HG03442 (cell line): ENCODE data around the gene TTC9.
A peak's percentile ranks its signal among the peaks of the same experiment; 100 is the strongest.

ENCODE experiments used
- ATAC-seq: cut with Tn5 transposase; IDR thresholded peaks from one replicate; pipeline ENCODE4 v1.9.1; 2021; ENCODE audit warnings: mild to moderate bottlenecking, moderate library complexity; ENCODE audit not compliant: unreplicated experiment

Gene TTC9

DNA sequence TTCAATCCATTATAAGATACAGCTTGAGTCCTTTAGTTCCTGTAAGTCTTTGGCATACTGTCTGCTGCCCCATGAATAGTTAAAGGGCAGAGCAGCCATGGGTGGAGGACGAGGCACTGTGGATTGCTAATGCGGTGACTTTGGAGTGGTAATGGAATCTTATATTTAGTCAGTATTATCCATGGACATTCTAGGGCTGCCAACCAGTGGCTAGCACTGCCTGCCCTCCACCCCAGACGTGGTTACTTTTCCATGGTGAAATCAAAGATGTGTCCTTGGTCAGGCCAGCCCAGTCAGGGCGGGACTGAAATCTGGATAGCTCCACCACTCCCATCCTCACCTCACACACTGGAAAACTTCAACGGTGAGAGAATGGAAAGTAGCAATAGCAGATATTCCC lies 2.3 kb downstream of the TTC9 start:
- no peak for ATAC-seq

GRCh38 chr14:70645892-70646291 lies 4.2 kb downstream of the TTC9 start:
- ATAC-seq = no peak

DNA sequence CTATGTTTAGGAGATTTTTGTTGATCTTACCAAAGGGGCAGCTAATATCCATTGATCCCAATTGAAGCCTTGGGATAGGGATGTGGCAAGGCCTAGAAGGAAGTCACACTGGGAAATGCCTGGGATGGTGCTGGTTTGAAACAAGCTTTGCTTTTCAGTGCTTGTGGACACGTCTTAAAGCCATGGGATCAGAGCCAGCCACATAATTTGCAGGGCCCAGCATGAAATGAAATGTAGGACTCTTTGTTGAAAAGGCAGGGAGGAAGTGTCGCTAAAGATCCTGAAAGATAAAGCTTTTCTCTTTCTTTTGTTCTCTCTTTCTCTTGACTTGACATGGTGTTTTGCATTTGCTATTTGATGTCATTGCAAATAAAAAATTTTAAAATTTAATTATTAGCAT lies 5.0 kb downstream of the TTC9 start:
- ATAC-seq = no peak

- no peak for ATAC-seq
These were observed 6.6 kb downstream of the TTC9 start for GRCh38 chr14:70648346-70648745.

GRCh38 chr14:70649803-70650202 lies 8.1 kb downstream of the TTC9 start:
- ATAC-seq = no peak

- ATAC-seq = no peak
These were observed 9.8 kb downstream of the TTC9 start for GRCh38 chr14:70651522-70651921.

GRCh38 chr14:70652871-70653270 lies 11.2 kb downstream of the TTC9 start:
- no peak for ATAC-seq

GRCh38 chr14:70653662-70654061 lies 11.9 kb downstream of the TTC9 start:
- ATAC-seq = no peak

GRCh38 chr14:70654632-70655031 lies 12.9 kb downstream of the TTC9 start:
- no peak for ATAC-seq

GRCh38 chr14:70655110-70655826 lies 13.6 kb downstream of the TTC9 start:
- ATAC-seq = peak; percentile 63

- ATAC-seq = no peak
These were observed 17.2 kb downstream of the TTC9 start for GRCh38 chr14:70658899-70659298.

DNA sequence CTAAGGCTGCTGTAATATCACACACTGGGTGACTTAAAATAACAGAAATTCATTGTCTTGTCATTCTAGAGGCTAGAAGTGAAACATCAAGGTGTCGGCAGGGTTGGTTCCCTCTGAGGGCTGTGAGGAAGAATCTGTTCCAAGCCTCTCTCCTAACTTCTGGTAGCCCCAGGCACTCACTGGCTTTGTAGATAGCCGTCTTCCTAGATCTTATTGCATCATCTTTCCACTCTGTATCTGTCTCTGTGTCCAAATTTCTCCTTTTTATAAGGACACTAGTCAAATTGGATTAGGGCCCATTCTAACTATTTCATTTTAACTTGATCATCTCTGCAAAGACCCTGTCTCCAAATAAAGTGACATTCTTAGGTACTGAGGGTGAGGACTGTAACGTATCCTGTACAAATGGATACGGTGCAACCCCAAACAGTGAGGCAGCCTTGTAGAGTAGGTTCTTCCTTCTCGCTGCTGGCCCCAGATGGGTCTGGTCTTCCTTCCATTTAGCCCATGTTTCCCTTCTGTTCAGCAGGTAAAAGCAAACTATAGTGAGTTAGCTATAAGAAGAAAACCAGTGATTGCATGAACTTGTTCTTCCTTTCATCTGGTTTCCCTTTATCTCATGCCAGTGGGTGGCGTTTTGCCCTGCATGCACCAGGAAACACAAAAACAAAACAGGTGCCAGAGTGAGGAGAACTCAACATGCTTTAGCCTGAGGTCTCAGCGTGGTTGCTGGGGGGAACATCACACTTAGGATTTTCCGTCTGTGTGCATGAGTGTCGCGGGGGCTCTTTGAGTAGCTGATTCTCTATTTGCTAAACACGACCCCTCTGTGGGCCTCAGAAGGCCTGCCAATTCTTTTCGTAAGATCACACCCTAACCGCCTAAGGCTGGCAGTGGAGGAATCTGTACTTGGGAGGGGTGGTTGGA lies 19.5 kb downstream of the TTC9 start:
- no peak for ATAC-seq

- ATAC-seq = no peak
These were observed 20.4 kb downstream of the TTC9 start for GRCh38 chr14:70662080-70662479.

- ATAC-seq = no peak
These were observed 21.1 kb downstream of the TTC9 start for GRCh38 chr14:70662816-70663215.

DNA sequence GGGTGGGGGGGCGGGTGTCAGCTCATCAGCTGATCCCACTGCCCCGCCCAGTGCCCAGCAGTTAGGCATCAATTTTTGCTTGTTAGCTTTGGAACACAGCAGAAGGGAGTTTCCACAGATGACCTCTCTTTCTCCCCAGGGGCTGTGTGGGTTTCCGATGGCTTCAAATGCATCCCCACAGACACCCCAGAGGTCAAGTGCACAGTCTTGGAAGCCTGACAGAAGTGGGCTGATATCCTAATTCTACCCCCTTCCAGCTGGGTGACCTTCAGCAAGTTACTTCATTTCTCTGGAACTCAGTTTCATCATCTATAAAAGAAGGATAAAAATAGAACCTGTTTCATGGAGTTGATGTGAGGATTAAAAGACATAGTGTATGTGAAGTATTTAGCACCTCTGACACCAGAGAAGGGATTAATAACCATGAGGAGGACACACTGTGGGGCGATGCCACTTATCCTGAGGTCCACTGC lies 22.0 kb downstream of the TTC9 start:
- peak; percentile 37 for ATAC-seq

- peak; percentile 8 for ATAC-seq
These were observed 23.2 kb downstream of the TTC9 start for GRCh38 chr14:70664698-70665447.

DNA sequence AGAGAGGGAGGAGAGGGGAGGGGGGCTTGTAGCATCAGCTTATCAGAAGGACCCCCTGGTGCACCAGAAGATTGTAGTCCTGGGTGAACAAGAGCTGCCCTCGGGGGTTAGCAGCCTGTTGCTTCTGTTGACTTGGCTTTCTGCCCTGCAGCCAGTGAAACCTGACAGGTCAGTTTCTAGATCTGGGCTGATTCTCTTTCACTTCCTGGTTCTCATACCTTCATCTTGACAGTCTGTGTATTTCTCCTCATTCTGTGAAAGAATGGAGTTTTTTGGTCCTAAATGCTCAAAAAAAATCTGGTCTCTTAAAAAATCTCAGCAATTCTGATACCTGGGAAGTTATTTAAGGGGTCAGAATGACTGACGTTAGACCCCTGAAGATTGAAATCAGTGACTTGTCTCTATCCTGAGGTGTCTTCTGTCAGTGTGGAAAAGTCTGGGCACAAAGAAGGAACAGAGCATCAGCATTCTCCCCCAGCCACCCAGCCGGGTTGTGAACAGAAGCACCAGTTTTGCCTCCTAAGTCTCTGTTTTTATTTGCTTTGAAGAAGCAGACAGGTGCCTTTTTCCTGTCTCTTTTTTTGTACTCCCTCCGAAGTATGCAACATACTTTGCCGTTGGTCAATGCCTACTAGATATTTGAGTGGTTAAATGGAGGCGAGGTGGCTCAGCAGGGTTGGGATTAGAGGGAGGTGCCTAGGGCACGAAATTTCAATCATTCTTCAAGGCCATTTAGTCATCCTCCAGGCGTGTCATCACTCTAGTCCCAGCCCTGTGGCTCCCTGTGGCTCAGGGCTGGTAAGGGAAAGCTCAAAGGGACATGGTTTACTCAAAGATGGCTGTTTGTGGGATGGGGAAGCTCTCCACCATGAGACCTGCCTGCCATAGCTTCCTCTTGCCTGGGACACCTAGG lies 24.0 kb downstream of the TTC9 start:
- peak; percentile 32 for ATAC-seq

GRCh38 chr14:70666361-70666686 lies 24.6 kb downstream of the TTC9 start:
- no peak for ATAC-seq

- no peak for ATAC-seq
These were observed 29.4 kb downstream of the TTC9 start for GRCh38 chr14:70670992-70671651.
